Measurements from ENCODE around the gene DLEC1.
A peak's percentile ranks its signal among the peaks of the same experiment; 100 is the strongest.

Gene DLEC1

DNA sequence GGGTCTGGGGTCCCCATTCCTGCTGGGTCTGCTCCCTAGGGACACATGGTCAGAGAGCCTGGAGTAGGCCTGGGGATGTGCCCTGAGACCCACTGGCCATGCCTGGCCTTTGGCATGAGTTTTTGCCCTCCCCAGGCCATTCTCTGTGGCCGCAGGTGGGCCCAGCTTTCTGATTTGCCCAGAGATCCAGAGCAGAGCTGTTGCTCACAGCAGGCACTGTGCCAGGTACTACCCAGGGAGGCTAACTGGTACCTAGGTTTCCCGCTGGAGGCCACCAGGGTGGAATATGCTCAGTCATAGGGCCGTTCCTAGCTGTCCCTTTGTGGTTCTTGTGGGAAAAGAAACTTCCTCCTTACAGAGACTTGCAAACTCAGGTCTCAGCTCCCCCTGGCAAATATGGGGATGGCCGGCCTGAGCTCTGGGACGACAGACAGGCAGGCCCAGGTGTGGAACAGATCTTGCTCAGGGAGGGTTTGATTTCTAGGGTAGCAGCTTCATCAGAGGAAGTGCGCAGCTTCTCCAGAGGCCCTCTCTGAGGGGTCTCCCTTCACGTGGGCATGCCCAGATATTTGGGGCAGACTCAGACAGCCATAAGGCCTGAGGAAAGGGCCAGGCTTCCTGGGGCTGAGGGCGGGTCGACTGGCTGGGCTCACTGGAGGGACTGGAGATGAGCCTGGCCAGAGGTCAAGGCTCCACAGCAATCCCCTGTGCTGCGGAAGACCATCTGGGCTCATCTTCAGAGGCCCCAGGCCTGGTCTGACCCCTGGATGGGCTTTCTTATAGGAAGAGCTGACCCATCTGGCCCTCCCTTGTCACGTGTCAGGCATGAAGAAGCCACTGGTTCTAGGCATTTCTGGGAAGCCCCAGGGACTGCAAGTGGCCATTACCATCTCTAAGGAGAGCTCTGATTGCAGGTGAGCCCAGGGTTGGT lies 69.9 kb downstream of the DLEC1 start:
- DNase-seq (ENCODE audit: low spot score), result no peak

DNA sequence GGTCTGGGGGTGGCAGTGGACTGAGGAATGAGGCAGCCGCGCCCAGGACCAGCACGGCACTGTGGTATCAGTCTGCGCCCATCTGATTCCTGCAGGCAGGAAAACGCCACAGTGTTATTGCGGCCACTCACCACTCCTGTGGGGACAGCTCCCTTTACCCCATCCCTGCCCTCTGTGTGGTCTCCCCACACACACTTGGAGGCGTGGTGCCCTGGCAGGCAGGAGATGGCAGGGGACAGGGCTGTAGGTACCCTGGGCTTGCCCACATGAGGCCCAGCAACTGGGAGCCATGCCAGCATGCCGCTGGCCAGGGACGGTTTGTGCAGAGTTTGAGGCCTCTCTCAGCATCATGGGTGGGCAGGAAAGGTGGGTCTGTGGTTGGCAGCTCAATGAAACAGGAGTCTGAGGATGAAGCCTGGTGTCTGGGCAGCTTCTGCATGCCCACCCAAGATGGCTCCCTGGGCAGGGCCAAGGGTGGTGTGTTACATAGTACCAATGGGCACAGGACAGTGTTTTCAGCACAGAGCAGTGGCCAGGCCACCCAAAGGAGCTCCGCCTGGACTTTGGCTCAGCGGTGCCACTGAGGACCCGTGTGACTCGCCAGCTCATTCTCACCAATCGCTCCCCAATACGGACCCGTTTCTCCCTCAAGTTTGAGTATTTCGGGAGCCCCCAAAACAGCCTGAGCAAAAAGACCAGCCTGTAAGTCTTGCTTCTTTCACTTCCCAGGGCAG lies 70.7 kb downstream of the DLEC1 start:
- no peak for DNase-seq (ENCODE audit: low spot score)

- no peak for DNase-seq (ENCODE audit: low spot score)
Observed at GRCh38 chr3:38110314-38111050, 71.5 kb downstream of the DLEC1 start.

DNA sequence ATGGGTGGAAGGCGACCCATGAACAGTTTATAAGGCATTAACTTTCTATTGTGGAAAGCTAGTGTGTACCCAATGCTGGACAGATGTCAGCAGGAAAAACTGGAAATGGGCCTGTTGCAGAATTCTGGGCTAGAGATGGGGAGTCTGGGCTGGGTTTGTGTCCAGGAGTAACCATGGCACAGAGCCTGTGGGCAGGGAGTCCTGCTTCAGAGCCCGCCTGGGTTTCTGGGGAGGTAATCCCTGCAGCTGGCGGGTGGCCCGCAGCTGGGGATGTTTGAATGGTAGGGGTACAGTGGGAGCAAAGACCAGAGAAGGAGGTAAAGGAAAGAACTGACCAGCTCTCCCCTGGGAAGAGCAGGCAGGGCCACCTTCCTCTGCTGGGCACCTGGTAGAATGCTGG lies 72.2 kb downstream of the DLEC1 start:
- no peak for DNase-seq (ENCODE audit: low spot score)

DNA sequence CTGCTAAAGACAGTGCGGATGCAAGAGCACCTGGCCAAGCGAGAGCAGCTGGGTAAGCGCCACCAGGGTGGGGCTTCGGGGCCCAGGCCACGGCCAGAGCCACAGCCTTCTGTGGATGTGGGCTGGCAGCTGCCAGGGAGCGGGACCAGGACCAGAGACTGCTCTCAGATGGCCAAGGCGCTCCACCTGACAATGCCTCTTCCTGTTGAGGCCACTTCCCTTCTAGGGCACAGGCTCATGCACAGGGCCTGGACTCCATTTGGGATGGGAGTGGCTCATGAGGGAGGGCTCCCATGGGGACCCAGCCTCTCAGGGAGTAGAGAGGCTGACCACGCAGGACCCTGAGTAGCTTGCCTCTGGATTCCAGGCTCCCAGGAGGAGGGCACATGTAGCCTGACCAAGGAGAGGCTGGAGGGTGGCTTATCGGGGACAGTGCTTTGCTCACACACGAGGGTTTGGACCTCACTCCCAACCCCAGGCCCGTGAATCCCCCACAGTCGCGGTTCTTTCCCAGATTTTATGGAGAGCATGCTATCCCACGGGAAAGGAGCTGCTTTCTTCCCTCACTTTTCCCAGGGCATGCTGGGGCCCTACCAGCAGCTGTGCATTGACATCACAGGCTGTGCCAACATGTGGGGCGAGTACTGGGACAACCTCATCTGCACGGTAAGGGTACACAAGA lies 72.8 kb downstream of the DLEC1 start:
- DNase-seq (ENCODE audit: low spot score), result no peak

DNA sequence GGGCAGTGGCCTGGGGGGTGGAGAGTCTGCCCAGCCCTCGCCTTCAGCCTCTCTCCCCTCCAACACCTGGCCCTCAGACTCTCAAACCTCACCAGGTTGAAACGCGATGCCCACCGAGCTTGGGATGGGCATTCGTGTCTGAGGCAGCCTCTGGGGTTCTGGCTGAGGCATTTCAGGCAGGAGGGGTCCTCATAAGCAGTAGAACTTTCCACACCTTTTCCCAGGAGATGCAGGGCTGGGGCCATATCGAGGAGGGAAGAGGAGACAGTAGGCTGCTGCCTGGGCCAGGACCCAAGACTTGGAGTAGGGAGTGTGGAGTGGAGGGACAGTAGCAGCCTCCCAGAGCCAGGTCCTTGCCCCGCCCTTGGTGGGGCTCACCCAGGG lies 73.4 kb downstream of the DLEC1 start:
- DNase-seq (ENCODE audit: low spot score), result no peak

- DNase-seq (ENCODE audit: low spot score), result no peak
Observed at GRCh38 chr3:38114052-38114874, 75.3 kb downstream of the DLEC1 start.

DNA sequence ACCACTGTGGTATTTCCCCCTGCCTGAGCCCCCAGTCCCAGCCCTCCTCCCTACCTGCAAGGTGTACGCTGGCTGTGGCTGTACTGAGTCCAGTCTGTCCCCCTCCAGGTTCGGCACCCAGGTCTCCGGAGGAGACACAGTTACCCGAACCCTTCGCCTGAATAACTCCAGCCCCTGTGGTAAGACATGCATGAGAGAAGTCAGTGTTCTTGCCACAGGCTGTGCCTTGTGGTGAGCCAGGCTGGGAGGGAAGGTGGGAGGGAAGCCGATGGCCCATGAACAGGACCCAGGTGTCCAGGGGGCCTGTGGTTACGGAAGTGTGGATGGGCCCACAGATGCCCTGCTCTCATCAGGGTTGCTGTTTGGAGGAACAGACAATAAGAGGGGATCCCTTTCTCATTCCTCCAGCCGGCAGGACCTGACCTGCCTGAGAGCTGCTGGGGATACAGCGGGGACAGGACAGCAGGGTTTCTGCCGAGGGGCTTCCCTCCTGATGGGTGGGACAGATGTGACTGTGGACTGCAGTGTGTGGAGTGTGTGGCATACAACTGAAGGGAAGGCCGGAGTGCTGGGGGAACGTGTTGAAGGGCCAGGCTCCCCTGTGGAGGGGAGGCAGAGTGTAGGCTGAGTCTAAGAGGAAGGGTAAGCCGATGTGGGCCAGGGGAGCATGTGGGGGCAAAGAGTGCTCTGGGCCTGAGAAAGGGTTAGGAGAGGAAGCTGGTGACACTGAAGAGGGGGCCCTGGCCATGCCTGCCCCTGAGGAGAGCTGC lies 76.1 kb downstream of the DLEC1 start:
- no peak for DNase-seq (ENCODE audit: low spot score)

DNA sequence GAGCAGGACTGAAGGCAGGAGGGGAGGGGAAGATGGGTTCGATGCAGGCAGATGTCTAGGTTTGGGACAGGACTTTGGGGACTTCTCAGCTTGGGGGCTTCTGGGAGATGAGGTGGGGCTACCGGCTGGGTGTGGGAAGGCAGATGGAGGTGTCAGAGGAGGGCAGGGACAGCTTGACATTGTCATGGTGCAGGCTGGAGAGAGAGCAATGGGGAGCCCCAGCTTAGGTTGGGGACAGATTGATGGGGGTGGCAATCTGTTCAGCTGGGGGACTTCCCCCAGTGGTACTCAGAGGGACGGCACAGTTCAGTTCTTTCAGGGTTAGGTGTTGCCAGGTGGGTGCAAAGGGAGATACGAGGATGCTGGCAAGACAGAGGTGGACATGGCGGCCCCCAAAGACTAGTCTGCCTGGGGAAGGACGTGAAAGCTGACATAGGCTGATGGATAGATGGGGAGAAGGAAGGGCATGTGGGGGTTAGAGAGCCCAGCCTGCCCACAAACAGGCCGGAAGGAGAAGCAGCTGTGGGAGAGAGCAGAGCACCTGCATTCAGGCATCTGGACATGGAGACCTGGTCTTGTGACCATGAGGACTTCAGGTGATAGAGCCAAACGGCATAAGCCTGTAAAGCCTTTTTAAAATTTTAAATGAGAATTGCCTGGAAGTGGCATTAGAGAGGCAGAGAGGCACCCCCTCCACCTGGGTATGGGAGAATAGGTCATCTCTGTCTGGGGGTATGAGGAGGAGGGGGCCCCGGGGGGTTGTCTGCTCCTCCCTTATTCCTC lies 76.8 kb downstream of the DLEC1 start:
- DNase-seq (ENCODE audit: low spot score), result no peak

- no peak for DNase-seq (ENCODE audit: low spot score)
Observed at GRCh38 chr3:38116471-38117162, 77.6 kb downstream of the DLEC1 start.

- DNase-seq (ENCODE audit: low spot score), result no peak
Observed at GRCh38 chr3:38117163-38117716, 78.2 kb downstream of the DLEC1 start.

DNA sequence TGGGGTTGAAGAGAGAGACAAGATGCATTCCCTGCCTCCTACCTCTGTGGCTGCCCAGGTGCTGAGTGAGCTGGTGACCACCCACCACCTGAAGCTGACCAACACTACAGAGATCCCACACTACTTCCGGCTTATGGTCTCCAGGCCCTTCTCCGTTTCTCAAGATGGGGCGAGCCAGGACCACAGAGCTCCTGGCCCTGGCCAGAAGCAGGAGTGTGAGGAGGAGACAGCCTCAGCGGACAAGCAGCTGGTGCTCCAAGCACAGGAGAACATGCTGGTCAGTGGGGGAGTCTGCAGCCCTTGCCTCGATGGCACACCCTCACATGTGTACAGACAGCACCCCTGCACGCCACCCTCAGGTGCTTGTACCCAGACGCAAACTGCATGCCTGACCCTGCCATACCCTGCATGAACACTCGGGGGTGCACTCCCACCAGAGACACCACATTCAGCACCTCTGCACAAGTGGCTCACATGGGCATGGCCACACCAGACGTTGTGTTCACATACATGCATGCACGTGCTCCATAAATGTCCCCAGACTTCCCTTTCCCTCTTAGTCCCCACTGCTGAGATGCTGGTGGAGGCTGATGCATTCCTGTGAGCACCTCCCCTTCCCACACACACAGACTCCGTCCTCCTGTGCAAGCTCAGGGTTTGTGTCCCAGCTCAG lies 78.9 kb downstream of the DLEC1 start:
- peak; percentile 83 for DNase-seq (ENCODE audit: low spot score)

DNA sequence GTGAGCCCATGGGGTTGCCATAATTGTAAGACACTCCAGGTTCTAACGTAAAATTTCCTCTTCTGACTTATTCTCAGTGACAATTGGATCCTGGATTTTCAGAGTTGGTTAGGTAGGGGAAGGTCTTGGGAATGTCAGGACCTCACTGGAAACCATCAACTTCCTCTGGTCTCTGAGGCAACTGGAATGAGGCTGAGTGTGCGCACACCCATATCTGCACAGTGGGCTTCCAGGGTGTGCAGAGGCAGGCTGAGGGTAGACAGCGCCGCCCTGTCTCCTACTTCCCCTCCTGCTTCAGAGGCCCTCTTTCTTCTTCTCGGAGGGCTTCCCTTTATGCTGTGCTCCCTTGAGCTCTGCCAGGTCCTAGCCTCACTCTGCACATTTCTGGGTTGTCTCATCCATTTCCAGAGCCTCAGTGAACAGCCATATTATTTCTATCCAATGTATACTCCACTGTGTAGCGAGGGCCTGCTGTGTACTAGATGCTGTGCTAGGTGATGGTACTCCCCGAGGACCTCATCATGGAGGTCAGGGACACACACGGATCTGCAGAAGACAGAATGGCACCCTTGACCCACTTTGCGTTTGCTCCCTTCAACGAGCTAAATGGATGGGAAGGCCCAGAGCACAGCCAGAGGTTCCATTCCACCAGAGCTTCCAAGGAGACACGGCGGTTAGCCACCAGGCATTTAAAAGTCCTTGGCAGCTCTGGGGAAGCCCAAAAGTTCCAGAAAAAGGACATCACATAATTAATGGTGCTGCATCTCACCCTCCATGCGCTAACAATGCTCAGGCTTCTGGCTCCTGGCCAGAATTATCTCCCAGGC lies 79.6 kb downstream of the DLEC1 start:
- no peak for DNase-seq (ENCODE audit: low spot score)

- no peak for DNase-seq (ENCODE audit: low spot score)
Observed at GRCh38 chr3:38119248-38119544, 80.2 kb downstream of the DLEC1 start.

GRCh38 chr3:38119821-38120692 lies 81.0 kb downstream of the DLEC1 start:
- no peak for DNase-seq (ENCODE audit: low spot score)

- no peak for DNase-seq (ENCODE audit: low spot score)
Observed at GRCh38 chr3:38120693-38121450, 81.9 kb downstream of the DLEC1 start.
